ENCODE measurements around the gene TMEM11. TPM values are rescaled to one million over a fixed set of nuclear protein-coding genes. Genes with fewer than 3 reads are reported as not detected.

Gene TMEM11
- total RNA-seq, 1 experiment from 2014 or later: 47.6 TPM

DNA sequence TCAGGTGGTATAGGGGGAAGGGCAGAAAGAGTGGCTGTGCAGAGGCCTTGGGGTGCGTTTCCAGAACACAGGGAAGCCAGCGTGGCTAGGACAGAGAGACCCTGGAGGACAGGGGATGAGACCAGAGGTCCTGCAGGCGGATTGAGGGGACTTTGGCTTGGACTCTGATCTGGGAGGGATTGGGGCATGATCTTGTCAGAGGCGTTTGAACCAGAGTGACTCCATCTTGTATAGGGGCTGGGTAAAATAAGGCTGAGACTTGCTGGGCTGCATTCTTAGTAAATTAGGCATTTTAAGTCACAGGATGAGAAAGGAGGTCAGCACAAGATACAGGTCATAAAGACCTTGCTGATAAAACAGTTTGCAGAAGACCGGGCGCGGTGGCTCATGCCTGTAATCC is 44.6 kb upstream of the TMEM11 start:
- BruUV-seq (replicated peaks): no TSS peak
- H3K27ac ChIP-seq (ENCODE audit: low read depth, low read length, poor library complexity, severe bottlenecking): no peak overlapping the region
- no peaks in the 10 kb centered on the region for H3K9me3 ChIP-seq (ENCODE audit: low read depth, low read length, poor library complexity, severe bottlenecking)
- H3K4me3 ChIP-seq (ENCODE audit: low read depth, low read length, poor library complexity, severe bottlenecking): no peak overlapping the region
- no peak for TF ChIP-seq EZH2 (IDR thresholded peaks at IDR 0.05; ENCODE audit: borderline replicate concordance, low read depth, low read length, poor library complexity, severe bottlenecking)
- TF ChIP-seq, protein P1, sequence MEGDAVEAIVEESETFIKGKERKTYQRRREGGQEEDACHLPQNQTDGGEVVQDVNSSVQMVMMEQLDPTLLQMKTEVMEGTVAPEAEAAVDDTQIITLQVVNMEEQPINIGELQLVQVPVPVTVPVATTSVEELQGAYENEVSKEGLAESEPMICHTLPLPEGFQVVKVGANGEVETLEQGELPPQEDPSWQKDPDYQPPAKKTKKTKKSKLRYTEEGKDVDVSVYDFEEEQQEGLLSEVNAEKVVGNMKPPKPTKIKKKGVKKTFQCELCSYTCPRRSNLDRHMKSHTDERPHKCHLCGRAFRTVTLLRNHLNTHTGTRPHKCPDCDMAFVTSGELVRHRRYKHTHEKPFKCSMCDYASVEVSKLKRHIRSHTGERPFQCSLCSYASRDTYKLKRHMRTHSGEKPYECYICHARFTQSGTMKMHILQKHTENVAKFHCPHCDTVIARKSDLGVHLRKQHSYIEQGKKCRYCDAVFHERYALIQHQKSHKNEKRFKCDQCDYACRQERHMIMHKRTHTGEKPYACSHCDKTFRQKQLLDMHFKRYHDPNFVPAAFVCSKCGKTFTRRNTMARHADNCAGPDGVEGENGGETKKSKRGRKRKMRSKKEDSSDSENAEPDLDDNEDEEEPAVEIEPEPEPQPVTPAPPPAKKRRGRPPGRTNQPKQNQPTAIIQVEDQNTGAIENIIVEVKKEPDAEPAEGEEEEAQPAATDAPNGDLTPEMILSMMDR (conservative IDR thresholded peaks at IDR 0.05; ENCODE audit: low read depth, low read length): no peak
- POLR2A ChIA-PET (ENCODE audit: low non-redundant PET): no interaction called here
- DNase-seq (ENCODE audit: low spot score): no peak
- H3K4me1 ChIP-seq (ENCODE audit: insufficient read depth, low read length, poor library complexity, severe bottlenecking): no peaks in the 10 kb centered on the region
- no peaks in the 10 kb centered on the region for H3K27me3 ChIP-seq (replicated peaks; ENCODE audit: insufficient read depth, low read depth, low read length, poor library complexity)
- intact Hi-C loops (cut with micrococcal nuclease; ENCODE audit: unreplicated experiment): no loop called here
- H3K36me3 ChIP-seq (ENCODE audit: insufficient read depth, low read length, poor library complexity, severe bottlenecking): no peaks in the 10 kb centered on the region
- CTCF ChIA-PET: no interaction called here

DNA sequence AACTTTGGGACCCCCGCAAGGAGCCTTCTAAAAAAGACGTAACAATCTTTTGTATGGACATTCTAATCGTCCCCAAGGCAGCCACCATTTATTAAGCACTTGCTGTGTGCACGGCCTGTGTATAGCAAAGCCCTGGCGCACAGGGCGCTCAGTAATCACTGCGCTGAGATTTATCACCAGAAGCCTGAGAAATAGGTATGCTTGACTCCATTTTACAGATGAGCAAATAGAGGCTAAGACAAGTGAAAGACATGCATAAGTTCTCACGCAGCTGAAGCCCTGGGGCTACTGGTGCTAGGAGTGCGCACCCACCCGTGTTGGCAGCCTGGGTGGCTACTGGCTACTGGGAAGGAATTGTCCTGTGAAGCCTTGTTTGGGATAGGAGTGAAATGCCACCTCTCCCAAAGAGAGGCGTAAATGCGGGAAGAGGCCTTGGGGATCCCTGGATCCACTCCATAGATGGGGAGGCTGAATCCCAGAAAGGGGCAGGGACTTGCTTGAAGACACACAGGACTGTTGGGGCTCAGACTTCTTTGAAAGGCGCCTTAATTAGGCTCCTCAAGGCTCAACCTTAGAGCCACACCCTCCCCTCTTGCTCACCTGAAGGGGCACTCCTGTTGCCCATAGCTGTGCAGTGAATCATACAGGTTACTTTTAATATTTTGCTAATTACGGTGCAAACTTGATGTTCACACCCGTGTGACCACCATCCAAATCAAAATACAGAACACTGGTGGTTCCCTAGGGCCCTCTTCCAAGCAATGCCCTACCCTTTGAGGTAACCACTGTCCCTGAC is 39.9 kb upstream of the TMEM11 start:
- Histone ChIP-seq H3K4me1 (ENCODE audit: insufficient read depth, low read length, poor library complexity, severe bottlenecking) (no peaks in the 10 kb centered on the region), H3K27ac (ENCODE audit: low read depth, low read length, poor library complexity, severe bottlenecking) (no peak overlapping the region), H3K36me3 (ENCODE audit: insufficient read depth, low read length, poor library complexity, severe bottlenecking) (no peaks in the 10 kb centered on the region), H3K4me3 (ENCODE audit: low read depth, low read length, poor library complexity, severe bottlenecking) (peak overlapping the region; percentile 48), H3K9me3 (ENCODE audit: low read depth, low read length, poor library complexity, severe bottlenecking) (no peaks in the 10 kb centered on the region), H3K27me3 (replicated peaks; ENCODE audit: insufficient read depth, low read depth, low read length, poor library complexity) (no peaks in the 10 kb centered on the region)
- POLR2A ChIA-PET (ENCODE audit: low non-redundant PET): no interaction called here
- TF ChIP-seq EZH2 (IDR thresholded peaks at IDR 0.05; ENCODE audit: borderline replicate concordance, low read depth, low read length, poor library complexity, severe bottlenecking): no peak
- TF ChIP-seq, protein P1 (conservative IDR thresholded peaks at IDR 0.05; ENCODE audit: low read depth, low read length): no peak
- DNase-seq (ENCODE audit: low spot score): no peak
- no TSS peak for BruUV-seq (replicated peaks)
- CTCF ChIA-PET: no interaction called here
- intact Hi-C loops (cut with micrococcal nuclease; ENCODE audit: unreplicated experiment): loop anchor here (2.0 kb wide), 1 partner anchor 21 kb away; no protein-coding TSS in a partner anchor

DNA sequence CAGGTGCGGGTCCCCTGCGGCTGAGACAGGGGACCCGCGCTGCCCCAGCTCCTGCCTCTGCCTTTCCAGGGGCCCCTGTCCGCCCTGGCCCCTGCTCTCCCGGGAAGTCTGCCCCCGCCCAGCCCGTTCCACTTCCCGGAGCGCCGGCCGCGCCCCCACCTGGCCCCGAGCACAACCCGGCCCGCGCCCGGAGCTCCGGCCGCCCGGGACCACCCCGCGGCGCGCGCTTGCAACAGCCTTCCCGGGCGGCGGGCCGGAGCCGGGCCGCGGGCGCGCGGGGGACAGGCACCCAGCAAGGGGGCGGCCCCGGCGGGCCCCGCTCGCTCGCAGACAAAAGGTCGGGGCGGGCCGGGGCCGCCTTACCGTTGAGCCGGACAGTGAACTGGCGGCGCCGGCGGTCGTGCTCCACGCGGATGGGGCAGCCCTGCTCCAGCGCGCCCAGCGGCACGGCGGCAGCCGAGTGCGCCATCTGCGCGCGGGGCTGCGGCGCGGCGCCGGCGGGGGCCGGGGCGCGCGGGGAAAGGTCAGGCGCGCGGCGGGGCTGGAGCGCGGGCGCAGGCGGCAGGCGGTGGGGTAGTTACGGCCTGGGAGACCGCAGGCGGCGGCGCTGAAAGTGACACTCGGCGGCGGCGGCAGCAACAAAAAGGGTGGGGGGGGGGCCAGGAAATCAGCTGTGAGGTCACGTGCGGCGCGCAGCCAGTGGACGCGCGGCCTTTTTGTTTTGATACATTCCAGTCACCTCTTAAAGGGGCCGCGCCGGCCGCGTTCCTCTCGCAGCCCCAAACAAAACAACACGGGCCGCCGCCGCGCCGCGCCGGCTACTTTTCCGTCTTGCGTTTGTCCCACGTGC is 39.1 kb upstream of the TMEM11 start, which contains the start of gene NATD1:
TSS of gene NATD1 (minus strand) at position 615 of the 850 bp plus-strand sequence. CDS start at position 469, 146 bp downstream.
- BruUV-seq (replicated peaks): no TSS peak
- Histone ChIP-seq H3K4me1 (ENCODE audit: insufficient read depth, low read length, poor library complexity, severe bottlenecking) (no peaks in the 10 kb centered on the region), H3K36me3 (ENCODE audit: insufficient read depth, low read length, poor library complexity, severe bottlenecking) (no peaks in the 10 kb centered on the region), H3K9me3 (ENCODE audit: low read depth, low read length, poor library complexity, severe bottlenecking) (no peaks in the 10 kb centered on the region), H3K27me3 (replicated peaks; ENCODE audit: insufficient read depth, low read depth, low read length, poor library complexity) (no peaks in the 10 kb centered on the region), H3K4me3 (ENCODE audit: low read depth, low read length, poor library complexity, severe bottlenecking) (peak within 1 kb of the TSS; percentile 48), H3K27ac (ENCODE audit: low read depth, low read length, poor library complexity, severe bottlenecking) (no peak within 1 kb of the TSS)
- intact Hi-C loops (cut with micrococcal nuclease; ENCODE audit: unreplicated experiment): loop anchor here (2.0 kb wide), 1 partner anchor 22 kb away; no protein-coding TSS in a partner anchor
- peak; percentile 89 for DNase-seq (ENCODE audit: low spot score)
- TF ChIP-seq, protein P1 (conservative IDR thresholded peaks at IDR 0.05; ENCODE audit: low read depth, low read length): no peak
- TF ChIP-seq EZH2 (IDR thresholded peaks at IDR 0.05; ENCODE audit: borderline replicate concordance, low read depth, low read length, poor library complexity, severe bottlenecking): no peak
- POLR2A ChIA-PET (ENCODE audit: low non-redundant PET): interaction anchor here (0.6 kb wide), 1 partner anchor 18 kb away, joined by 4 read pairs; no protein-coding TSS in a partner anchor
- CTCF ChIA-PET: no interaction called here
